Common myeloid progenitor, CD34-positive (primary cell): ENCODE results near the gene MT1A.
A peak's percentile ranks its signal among the peaks of the same experiment; 100 is the strongest.
"Not testable (repeated sequence)": the region's sequence is repeated elsewhere in the genome, so short reads cannot be mapped to it uniquely, and the experiment has no call there.

Experiments
- CTCF ChIA-PET: fragments of 350-600 bp; sonication (Branson Sonifier 250); formaldehyde crosslinking; loops from one replicate; lab custom pipeline; 2021; ENCODE audit warnings: antibody characterized with exemption; lab: Charles Lee
- POLR2A ChIA-PET: fragments of 350-600 bp; sonication (Branson Sonifier 250); formaldehyde crosslinking; loops from one replicate; lab custom pipeline; 2021; ENCODE audit warnings: antibody characterized with exemption; lab: Charles Lee
- DNase-seq, 3 donors: peaks; one replicate each; pipeline versions ENCODE4 v3.0.0 to v3.0.0-alpha.2; 2013
- H3K27ac ChIP-seq, 2 experiments: 1 replicate in 1 of 2; 2 replicates in 1 of 2; pipeline ENCODE4 v1.7.0; 2013; ENCODE audit warnings: inconsistent platforms in 2 of 2, low read length in 2 of 2, mild to moderate bottlenecking in 2 of 2, low read depth in 1 of 2, moderate library complexity in 1 of 2; ENCODE audit not compliant: severe bottlenecking in 2 of 2, insufficient read depth in 1 of 2, poor library complexity in 1 of 2
- H3K27me3 ChIP-seq, 5 experiments: replicated peaks in 2 of 5; 1 replicate in 3 of 5; 2 replicates in 2 of 5; pipeline versions ENCODE4 v1.6.1 to v1.7.0; 2013; ENCODE audit warnings: low read length in 4 of 5, mild to moderate bottlenecking in 2 of 5, moderate library complexity in 2 of 5, inconsistent platforms in 1 of 5; ENCODE audit not compliant: insufficient read depth in 5 of 5, control insufficient read depth in 4 of 5
- H3K36me3 ChIP-seq, 4 experiments: 1 replicate in 2 of 4; 2 replicates in 2 of 4; pipeline versions ENCODE4 v1.6.1 to v1.7.0; 2013; ENCODE audit warnings: low read length in 3 of 4, control low read depth in 1 of 4, mild to moderate bottlenecking in 1 of 4; ENCODE audit not compliant: control insufficient read depth in 4 of 4, insufficient read depth in 4 of 4
- H3K4me1 ChIP-seq, 4 experiments: 1 replicate in 3 of 4; 2 replicates in 1 of 4; pipeline versions ENCODE4 v1.6.1 to v1.7.1; 2013; ENCODE audit warnings: low read length in 3 of 4, mild to moderate bottlenecking in 3 of 4, control low read depth in 1 of 4, inconsistent platforms in 1 of 4, moderate library complexity in 1 of 4; ENCODE audit not compliant: control insufficient read depth in 4 of 4, insufficient read depth in 4 of 4; ENCODE audit errors: control extremely low read depth in 1 of 4
- H3K4me3 ChIP-seq, 7 experiments: 1 replicate in 4 of 7; 2 replicates in 3 of 7; pipeline versions ENCODE4 v1.5.1 to v1.7.0; 2013; ENCODE audit warnings: mild to moderate bottlenecking in 7 of 7, low read length in 6 of 7, moderate library complexity in 6 of 7, inconsistent platforms in 2 of 7, low read depth in 2 of 7, control low read depth in 1 of 7; ENCODE audit not compliant: insufficient read depth in 4 of 7, control insufficient read depth in 1 of 7; ENCODE audit errors: extremely low read depth in 1 of 7
- H3K9me3 ChIP-seq, 5 experiments: 1 replicate in 4 of 5; 2 replicates in 1 of 5; pipeline versions ENCODE4 v1.6.1 to v1.7.1; 2013; ENCODE audit warnings: low read length in 4 of 5, mild to moderate bottlenecking in 2 of 5, inconsistent platforms in 1 of 5, low read depth in 1 of 5, moderate library complexity in 1 of 5; ENCODE audit not compliant: control insufficient read depth in 4 of 5, insufficient read depth in 2 of 5; ENCODE audit errors: control extremely low read depth in 1 of 5
- WGBS: methylation state at CpG from one replicate; pipeline ENCODE4 v1.1.5; 2013; ENCODE audit not compliant: insufficient coverage; 5-methylcytosine and 5-hydroxymethylcytosine counted together

The MT1A gene

DNA sequence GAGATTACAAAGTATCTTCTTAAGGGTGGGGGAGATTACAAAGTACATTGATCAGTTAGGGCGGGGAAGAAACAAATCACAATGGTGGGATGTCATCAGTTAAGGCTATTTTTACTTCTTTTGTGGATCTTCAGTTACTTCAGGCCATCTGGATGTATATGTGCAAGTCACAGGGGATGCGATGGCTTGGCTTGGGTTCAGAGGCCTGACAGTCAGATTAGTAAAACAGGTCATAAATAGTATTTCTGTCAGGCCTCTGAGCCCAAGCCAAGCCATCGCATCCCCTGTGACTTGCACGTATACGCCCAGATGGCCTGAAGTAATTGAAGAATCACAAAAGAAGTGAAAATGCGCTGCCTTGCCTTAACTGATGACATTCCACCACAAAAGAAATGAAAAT lies 36.1 kb downstream of the MT1A start:
- WGBS: 61% methylated on average over 4 of the region's 6 CpGs
- CTCF ChIA-PET: interaction anchor here (0.9 to 7.2 kb wide), 5 partner anchors 9 to 115 kb away, joined by 5 to 42 read pairs (median 6); no protein-coding TSS in a partner anchor
- peak in 1 of 3 donors; percentile 28 for DNase-seq

DNA sequence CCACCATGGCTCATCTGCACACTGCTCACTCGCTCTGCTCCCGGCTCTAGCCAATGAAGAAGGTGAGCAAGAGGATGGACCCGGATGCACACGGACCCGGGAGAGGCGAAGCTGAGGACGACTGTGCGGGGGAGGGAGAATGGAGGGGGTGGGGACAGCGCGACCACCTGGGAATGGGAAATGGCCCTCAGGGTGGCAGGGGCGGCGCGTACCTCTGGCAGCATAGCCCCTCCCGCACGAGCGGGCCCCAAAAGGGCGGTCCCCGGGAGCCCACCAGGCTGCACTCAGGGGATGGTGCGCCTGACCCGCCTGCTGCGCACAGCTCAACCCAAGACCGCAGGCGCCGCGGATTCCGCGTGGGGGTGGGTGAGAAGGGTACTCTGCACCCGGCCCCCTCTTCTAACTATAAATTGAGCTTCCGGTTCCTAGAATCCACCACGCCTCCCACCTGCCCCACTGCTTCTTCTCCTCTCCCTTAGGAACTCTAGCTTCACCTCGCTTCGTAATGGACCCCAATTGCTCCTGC lies 37.3 kb downstream of the MT1A start:
- H3K36me3 ChIP-seq: no peaks in the 10 kb centered on the region
- ChIA-PET CTCF (interaction anchor here (0.6 to 5.8 kb wide), 7 partner anchors 11 to 111 kb away, joined by 3 to 39 read pairs (median 3); no protein-coding TSS in a partner anchor), POLR2A (no interaction called here)
- H3K9me3 ChIP-seq: no peaks in the 10 kb centered on the region
- H3K27me3 ChIP-seq: peaks cover 6 to 65% (median 18%) of the 10 kb centered on the region in 5 experiments
- peaks cover 0 to 9% (median 7%) of the 10 kb centered on the region in 4 experiments for H3K4me1 ChIP-seq
- H3K27ac ChIP-seq: no peak overlapping the region
- 2% methylated on average over 31 of the region's 32 CpGs for WGBS
- peak overlapping the region in 6 of 7 experiments; percentile 19 to 55 (median 36) for H3K4me3 ChIP-seq
- DNase-seq: peak in 2 of 3 donors; percentile 53 to 55

More for the DNA sequence above, 36.1 kb downstream of the MT1A start:
- POLR2A ChIA-PET, H3K4me3 ChIP-seq, H3K27ac ChIP-seq, H3K9me3 ChIP-seq, H3K36me3 ChIP-seq: not testable (repeated sequence)
- peaks cover 0 to 14% (median 7%) of the 10 kb centered on the region in 4 experiments for H3K4me1 ChIP-seq
- H3K27me3 ChIP-seq: peaks cover 8 to 77% (median 24%) of the 10 kb centered on the region in 5 experiments

DNA sequence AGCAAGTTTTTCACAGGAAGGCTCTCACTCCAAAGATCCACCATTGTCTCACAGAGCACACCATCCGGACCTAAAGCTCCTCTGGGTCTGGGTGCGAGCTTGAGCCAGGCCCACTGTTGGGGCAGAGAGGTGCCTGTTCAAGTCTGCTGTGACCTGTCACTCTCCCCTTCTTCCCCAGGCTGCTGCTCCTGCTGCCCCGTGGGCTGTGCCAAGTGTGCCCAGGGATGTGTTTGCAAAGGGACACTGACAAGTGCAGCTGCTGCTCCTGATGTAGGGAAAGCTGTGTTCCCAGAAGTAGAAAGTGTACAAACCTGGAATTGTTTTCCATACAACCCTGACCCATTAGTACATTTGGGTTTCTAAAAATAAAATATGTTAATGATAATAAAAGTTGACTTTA lies 39.0 kb downstream of the MT1A start:
- H3K4me1 ChIP-seq: peaks cover 0 to 18% (median 15%) of the 10 kb centered on the region in 4 experiments
- H3K27me3 ChIP-seq: peaks cover 3 to 50% (median 25%) of the 10 kb centered on the region in 5 experiments
- H3K9me3 ChIP-seq: no peaks in the 10 kb centered on the region
- WGBS: no CpG with 5 or more reads among the region's 3 CpGs
- H3K27ac ChIP-seq: no peak overlapping the region
- ChIA-PET POLR2A (no interaction called here), CTCF (interaction anchor here (0.8 to 5.8 kb wide), 3 partner anchors 16 to 25 kb away, joined by 3 to 39 read pairs (median 5); no protein-coding TSS in a partner anchor)
- no peak overlapping the region for H3K4me3 ChIP-seq
- no peak for DNase-seq
- no peaks in the 10 kb centered on the region for H3K36me3 ChIP-seq

DNA sequence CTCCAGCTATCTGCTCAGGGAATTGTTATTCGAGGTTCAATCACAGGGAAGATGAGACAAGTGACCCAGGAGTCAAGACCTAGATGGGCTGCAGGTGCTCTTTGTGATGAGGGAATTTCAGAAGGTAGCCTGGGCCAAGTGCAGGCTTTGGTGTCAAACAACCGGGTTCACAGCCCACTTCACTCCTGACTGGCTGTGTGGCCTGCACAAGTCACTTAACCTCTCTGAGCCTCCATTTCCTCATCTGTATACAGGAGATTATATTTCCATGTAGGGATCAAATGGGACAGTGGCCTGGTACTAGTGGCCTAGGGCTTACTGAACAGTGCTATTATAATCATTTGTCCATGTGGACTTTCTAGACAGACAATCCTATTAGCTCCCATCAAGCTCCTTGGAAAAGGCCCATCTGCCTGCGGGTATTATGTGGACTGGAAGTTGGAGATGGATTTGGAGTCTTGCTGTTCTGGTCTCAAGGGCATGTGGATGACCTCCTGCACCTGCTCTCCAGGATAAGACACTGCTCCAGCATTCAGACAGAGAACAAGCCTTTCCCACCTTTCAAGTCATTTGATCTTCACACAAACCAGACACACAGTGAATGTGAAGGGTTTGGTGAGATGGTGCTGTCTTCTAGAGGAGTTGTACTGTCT lies 40.7 kb downstream of the MT1A start:
- ChIA-PET POLR2A (no interaction called here), CTCF (interaction anchor here (1.3 to 5.8 kb wide), 2 partner anchors 23 to 131 kb away, joined by 5 to 39 read pairs; no protein-coding TSS in a partner anchor)
- no peaks in the 10 kb centered on the region for H3K36me3 ChIP-seq
- H3K4me1 ChIP-seq: peaks cover 0 to 26% (median 20%) of the 10 kb centered on the region in 4 experiments
- no peak for DNase-seq
- 86% methylated on average over 1 of the region's 3 CpGs for WGBS
- no peaks in the 10 kb centered on the region for H3K9me3 ChIP-seq
- H3K27ac ChIP-seq: no peak overlapping the region
- H3K27me3 ChIP-seq: peaks cover 0 to 49% (median 32%) of the 10 kb centered on the region in 5 experiments
- no peak overlapping the region for H3K4me3 ChIP-seq

DNA sequence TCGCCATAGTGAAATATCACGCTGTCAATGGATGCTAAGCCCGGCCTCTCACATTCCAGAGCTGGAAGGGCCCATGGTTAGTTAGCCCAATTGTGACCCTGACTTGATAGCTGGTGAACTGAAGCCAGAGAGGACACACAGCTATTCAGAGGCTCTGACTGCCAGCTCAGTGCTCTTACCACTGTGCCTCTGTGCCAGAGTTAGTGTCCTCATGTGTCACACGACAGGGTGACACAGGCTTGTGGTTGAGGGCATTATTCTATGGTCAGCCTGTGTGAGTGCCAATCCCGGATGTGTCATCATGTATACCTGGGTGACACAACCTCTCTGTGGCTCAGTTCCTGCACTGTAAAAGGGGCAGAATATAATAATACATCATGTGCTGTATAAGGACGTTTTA lies 41.4 kb downstream of the MT1A start:
- Histone ChIP-seq H3K27me3 (peaks cover 0 to 47% (median 36%) of the 10 kb centered on the region in 5 experiments), H3K4me3 (no peak overlapping the region), H3K27ac (no peak overlapping the region), H3K9me3 (no peaks in the 10 kb centered on the region), H3K36me3 (no peaks in the 10 kb centered on the region), H3K4me1 (peaks cover 0 to 26% (median 20%) of the 10 kb centered on the region in 4 experiments)
- WGBS: 96% methylated on average over 5 of the region's 6 CpGs
- no peak for DNase-seq
- ChIA-PET CTCF (interaction anchor here (5.8 kb wide), 1 partner anchor 22 kb away, joined by 39 read pairs; no protein-coding TSS in a partner anchor), POLR2A (no interaction called here)

DNA sequence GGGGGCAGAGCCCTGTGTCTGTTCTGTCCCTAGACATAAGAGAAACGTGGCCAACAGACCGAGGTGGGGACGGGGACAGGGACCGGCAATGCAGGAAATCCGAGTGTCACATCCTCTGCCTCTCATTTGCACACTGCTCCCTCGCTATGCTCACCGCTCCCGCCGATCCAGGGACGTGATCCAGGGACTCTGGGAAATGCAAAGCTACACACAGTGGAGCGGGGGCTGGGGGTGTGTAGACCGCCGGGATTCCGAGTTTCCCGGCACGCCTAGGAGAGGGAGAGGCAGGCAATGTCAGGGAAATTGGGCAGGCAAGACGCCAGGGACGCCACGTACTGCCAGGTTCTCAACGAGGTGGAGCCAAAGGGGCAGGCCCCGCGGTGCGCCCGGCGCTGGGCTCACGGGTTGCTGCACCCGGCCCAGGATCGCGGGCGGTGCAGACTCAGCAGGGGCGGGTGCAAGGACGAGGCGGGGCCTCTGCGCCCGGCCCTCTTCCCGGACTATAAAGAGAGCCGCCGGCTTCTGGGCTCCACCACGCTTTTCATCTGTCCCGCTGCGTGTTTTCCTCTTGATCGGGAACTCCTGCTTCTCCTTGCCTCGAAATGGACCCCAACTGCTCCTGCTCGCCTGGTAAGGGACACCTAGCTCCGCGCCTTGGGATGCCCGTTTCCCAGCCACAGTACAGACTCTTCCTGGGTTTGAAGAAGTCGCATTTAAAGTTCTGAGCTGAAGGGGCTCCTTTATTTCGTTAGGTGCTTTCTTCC lies 43.7 kb downstream of the MT1A start, which contains the start of gene MT1X:
TSS of gene MT1X (plus strand) at position 532 of the 764 bp plus-strand sequence. CDS start at position 603, 71 bp downstream.
- Histone ChIP-seq H3K27me3 (peaks cover 0 to 29% (median 25%) of the 10 kb centered on the region in 5 experiments), H3K9me3 (peaks cover 0 to 10% (median 5%) of the 10 kb centered on the region in 5 experiments), H3K4me3 (peak within 1 kb of the TSS; percentile 36 to 74 (median 68)), H3K4me1 (peaks cover 0 to 16% (median 13%) of the 10 kb centered on the region in 4 experiments), H3K27ac (peak within 1 kb of the TSS in 1 of 2 experiments; percentile 43), H3K36me3 (no peaks in the 10 kb centered on the region)
- CTCF ChIA-PET: interaction anchor here (1.5 to 1.8 kb wide), 3 partner anchors 11 to 20 kb away, joined by 4 to 6 read pairs (median 5); partner anchors contain the start of gene MT1G
- 0% methylated on average over 46 of the region's 49 CpGs for WGBS
- POLR2A ChIA-PET: interaction anchor here (0.6 kb wide), 1 partner anchor 13 kb away, joined by 3 read pairs; no protein-coding TSS in a partner anchor
- peak; percentile 77 to 89 (median 81) for DNase-seq
